Activated B cell treated with CpG ODN at 0.5 μM for 24 hours (primary cell): ENCODE data around the gene ALDH3B1. TPM values are rescaled to one million over a fixed set of nuclear protein-coding genes. Genes with fewer than 3 reads are reported as not detected.

Experiments used
- ATAC-seq: fragments of 200-7000 bp; cut with Tn5 transposase; one replicate; pipeline ENCODE4 v1.10.0; 2021; ENCODE audit warnings: low read depth, mild to moderate bottlenecking, moderate library complexity
- CTCF ChIA-PET: fragments of 350-600 bp; sonication (Branson Sonifier 250); formaldehyde crosslinking; loops from one replicate; lab custom pipeline; 2021; ENCODE audit warnings: antibody characterized with exemption; lab: Charles Lee
- POLR2A ChIA-PET: fragments of 350-600 bp; sonication (Branson Sonifier 250); formaldehyde crosslinking; loops from one replicate; lab custom pipeline; 2021; ENCODE audit warnings: antibody characterized with exemption; lab: Charles Lee
- DNase-seq: peaks from one replicate; pipeline ENCODE4 v3.0.0; 2022
- H3K27ac Mint-ChIP-seq: one replicate; pipeline ENCODE4 v1.8.0; 2020; ENCODE audit warnings: mixed read lengths
- H3K27me3 Mint-ChIP-seq: one replicate; pipeline ENCODE4 v1.8.0; 2021; ENCODE audit warnings: mixed read lengths
- H3K36me3 Mint-ChIP-seq: one replicate; pipeline ENCODE4 v1.8.0; 2021; ENCODE audit warnings: low read depth, mixed read lengths
- H3K4me1 Mint-ChIP-seq: one replicate; pipeline ENCODE4 v1.8.0; 2021; ENCODE audit warnings: mixed read lengths
- H3K4me3 Mint-ChIP-seq: one replicate; pipeline ENCODE4 v1.8.0; 2020; ENCODE audit warnings: mild to moderate bottlenecking, mixed read lengths
- H3K9me3 Mint-ChIP-seq: one replicate; pipeline ENCODE4 v1.8.0; 2020; ENCODE audit warnings: mixed read lengths
- CTCF ChIP-seq: fragments of 200-600 bp; IDR thresholded peaks from one replicate; pipeline ENCODE4 v1.8.0; 2022; ENCODE audit warnings: antibody characterized with exemption, mild to moderate bottlenecking
- intact Hi-C: fragments of 100-400 bp; cut with micrococcal nuclease; formaldehyde crosslinking; loops from one replicate; pipeline ENCODE4 v1.15.1; 2024
- total RNA-seq: library from RNA; stranded (reverse); gene quantifications from 2 replicates; pipeline ENCODE4 v1.2.3, GENCODE V29; 2022

Gene ALDH3B1
- total RNA-seq, 1 donor from 2014 or later, result 0.53 TPM

GRCh38 chr11:68047437-68048290, 37.5 kb downstream of the ALDH3B1 start:
- no peaks in the 10 kb centered on the region for H3K9me3 Mint-ChIP-seq
- DNase-seq (no peak), ATAC-seq (no peak)
- no peak for TF ChIP-seq CTCF
- CTCF ChIA-PET, result no interaction called here
- peaks cover 69% of the 10 kb centered on the region for H3K36me3 Mint-ChIP-seq
- intact Hi-C loops, result no loop called here
- H3K4me3 Mint-ChIP-seq, result no peak overlapping the region
- POLR2A ChIA-PET, result no interaction called here
- H3K27me3 Mint-ChIP-seq, result no peaks in the 10 kb centered on the region
- no peak overlapping the region for H3K27ac Mint-ChIP-seq
- H3K4me1 Mint-ChIP-seq, result no peaks in the 10 kb centered on the region

- H3K27me3 Mint-ChIP-seq, result no peaks in the 10 kb centered on the region
- ChIA-PET POLR2A (no interaction called here), CTCF (no interaction called here)
- intact Hi-C loops, result no loop called here
- TF ChIP-seq CTCF, result no peak
- no peak for DNase-seq
- H3K27ac Mint-ChIP-seq, result no peak overlapping the region
- H3K36me3 Mint-ChIP-seq, result peaks cover 77% of the 10 kb centered on the region
- H3K4me1 Mint-ChIP-seq, result peaks cover 3% of the 10 kb centered on the region
- no peak overlapping the region for H3K4me3 Mint-ChIP-seq
- no peaks in the 10 kb centered on the region for H3K9me3 Mint-ChIP-seq
- ATAC-seq, result no peak
Measured at GRCh38 chr11:68048681-68049508, 38.8 kb downstream of the ALDH3B1 start.

GRCh38 chr11:68049509-68050370, 39.6 kb downstream of the ALDH3B1 start:
- CTCF ChIA-PET, result interaction anchor here (0.6 kb wide), 1 partner anchor 892 kb away, joined by 3 read pairs; no protein-coding TSS in a partner anchor
- POLR2A ChIA-PET, result no interaction called here
- ATAC-seq, result no peak
- Mint-ChIP-seq H3K36me3 (peaks cover 71% of the 10 kb centered on the region), H3K27me3 (no peaks in the 10 kb centered on the region), H3K4me3 (no peak overlapping the region), H3K4me1 (peaks cover 3% of the 10 kb centered on the region), H3K27ac (no peak overlapping the region), H3K9me3 (no peaks in the 10 kb centered on the region)
- no peak for TF ChIP-seq CTCF
- no peak for DNase-seq
- intact Hi-C loops, result no loop called here

GRCh38 chr11:68050371-68050841, 40.3 kb downstream of the ALDH3B1 start:
- intact Hi-C loops, result no loop called here
- no peak for ATAC-seq
- Mint-ChIP-seq H3K27ac (no peak overlapping the region), H3K9me3 (no peaks in the 10 kb centered on the region), H3K4me1 (peaks cover 3% of the 10 kb centered on the region), H3K4me3 (no peak overlapping the region), H3K27me3 (no peaks in the 10 kb centered on the region), H3K36me3 (peaks cover 66% of the 10 kb centered on the region)
- TF ChIP-seq CTCF, result no peak
- POLR2A ChIA-PET, result no interaction called here
- no peak for DNase-seq
- CTCF ChIA-PET, result no interaction called here
